ENCODE data around the gene KRTAP10-10.

DNA sequence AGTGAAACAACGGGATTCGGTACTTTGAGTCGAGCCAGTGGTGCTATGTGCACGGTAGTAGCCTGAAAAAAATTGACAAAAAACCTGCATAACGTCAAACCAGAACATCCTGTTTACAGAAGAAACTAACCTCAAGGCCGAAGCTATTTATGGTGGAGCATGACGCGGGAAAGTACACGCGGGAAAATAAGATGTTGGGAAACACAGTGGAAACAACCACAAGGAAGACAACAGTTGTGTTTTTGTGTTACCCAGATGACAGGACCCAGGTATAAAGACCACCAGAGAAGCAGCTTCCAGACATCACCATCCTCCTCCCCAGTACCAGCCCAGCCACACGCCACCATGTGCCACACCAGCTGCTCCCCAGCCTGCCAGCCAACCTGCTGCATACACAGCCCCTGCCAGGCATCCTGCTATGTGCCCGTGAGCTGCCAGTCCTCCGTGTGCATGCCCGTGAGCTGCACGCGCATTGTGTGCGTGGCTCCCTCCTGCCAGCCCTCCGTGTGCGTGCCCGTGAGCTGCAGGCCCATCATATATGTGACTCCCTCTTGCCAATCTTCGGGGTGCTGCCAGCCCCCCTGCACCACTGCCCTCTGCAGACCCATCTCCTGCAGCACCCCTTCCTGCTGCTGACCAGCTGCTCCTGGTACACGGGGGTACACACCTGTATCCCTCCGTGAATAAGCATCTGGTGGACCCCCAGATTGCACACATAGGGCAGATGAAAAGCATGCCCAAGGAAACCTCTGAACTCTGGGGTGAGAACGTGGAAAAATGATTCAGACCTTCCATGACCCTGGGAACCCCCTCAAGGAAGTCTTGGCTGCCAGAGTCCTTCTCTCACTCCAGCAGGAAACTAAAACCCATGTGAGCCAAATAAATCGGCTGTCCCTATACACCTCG, 20.7 kb downstream of the KRTAP10-10 start, which contains the start of gene KRTAP12-3:
- TF ChIP-seq POLR2A (IDR thresholded peaks at IDR 0.05): no peak
- TF ChIP-seq, protein P1, sequence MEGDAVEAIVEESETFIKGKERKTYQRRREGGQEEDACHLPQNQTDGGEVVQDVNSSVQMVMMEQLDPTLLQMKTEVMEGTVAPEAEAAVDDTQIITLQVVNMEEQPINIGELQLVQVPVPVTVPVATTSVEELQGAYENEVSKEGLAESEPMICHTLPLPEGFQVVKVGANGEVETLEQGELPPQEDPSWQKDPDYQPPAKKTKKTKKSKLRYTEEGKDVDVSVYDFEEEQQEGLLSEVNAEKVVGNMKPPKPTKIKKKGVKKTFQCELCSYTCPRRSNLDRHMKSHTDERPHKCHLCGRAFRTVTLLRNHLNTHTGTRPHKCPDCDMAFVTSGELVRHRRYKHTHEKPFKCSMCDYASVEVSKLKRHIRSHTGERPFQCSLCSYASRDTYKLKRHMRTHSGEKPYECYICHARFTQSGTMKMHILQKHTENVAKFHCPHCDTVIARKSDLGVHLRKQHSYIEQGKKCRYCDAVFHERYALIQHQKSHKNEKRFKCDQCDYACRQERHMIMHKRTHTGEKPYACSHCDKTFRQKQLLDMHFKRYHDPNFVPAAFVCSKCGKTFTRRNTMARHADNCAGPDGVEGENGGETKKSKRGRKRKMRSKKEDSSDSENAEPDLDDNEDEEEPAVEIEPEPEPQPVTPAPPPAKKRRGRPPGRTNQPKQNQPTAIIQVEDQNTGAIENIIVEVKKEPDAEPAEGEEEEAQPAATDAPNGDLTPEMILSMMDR (IDR thresholded peaks at IDR 0.05 in 4 of 5, conservative IDR thresholded peaks at IDR 0.05 in 1 of 5): no peak
